Right cardiac atrium (tissue), 5 donors: ENCODE results near the gene C1S. TPM values are rescaled to one million over a fixed set of nuclear protein-coding genes. Genes with fewer than 3 reads are reported as not detected.

ENCODE experiments used
- ATAC-seq, 2 donors: fragments of 200-7000 bp; cut with Tn5 transposase; one replicate each; pipeline versions ENCODE4 v1.8.0 to v1.9.1; 2020; ENCODE audit warnings: moderate library complexity in 2 of 2, mild to moderate bottlenecking in 1 of 2
- DNase-seq, 3 donors: peaks; one replicate each; pipeline ENCODE4 v3.0.0-alpha.2; 2020
- H3K27ac ChIP-seq: one replicate; pipeline ENCODE4 v1.5.1; 2013; ENCODE audit warnings: mild to moderate bottlenecking, low read length, control low read depth, moderate library complexity
- H3K27me3 ChIP-seq: one replicate; pipeline ENCODE4 v1.6.1; 2013; ENCODE audit not compliant: control insufficient read depth, insufficient read depth
- H3K4me1 ChIP-seq: one replicate; pipeline ENCODE4 v1.6.1; 2013; ENCODE audit warnings: low read length; ENCODE audit not compliant: control insufficient read depth, insufficient read depth
- H3K4me3 ChIP-seq: one replicate; pipeline ENCODE4 v1.5.1; 2013; ENCODE audit warnings: low read length, control low read depth
- H3K9me3 ChIP-seq: one replicate; pipeline ENCODE4 v1.6.1; 2013; ENCODE audit warnings: low read length; ENCODE audit not compliant: control insufficient read depth
- WGBS: extraction: QIAGEN DNeasy Blood & Tissue Kit; methylation state at CpG from one replicate; pipeline ENCODE4 v1.1.7; 2013; 5-methylcytosine and 5-hydroxymethylcytosine counted together
- intact Hi-C, 4 donors: fragments of 100-400 bp; cut with DNase I; formaldehyde crosslinking; loops; one replicate each; pipeline versions ENCODE4 v1.11.0 to v1.14.0; 2022 to 2023
- polyA plus RNA-seq: library from polyadenylated mRNA; stranded (reverse); fragments of 200-250 nt; gene quantifications from one replicate; pipeline ENCODE4 v1.2.3, GENCODE V29; 2013
- total RNA-seq, 4 donors: library from RNA; stranded (reverse); fragmentation: NEBNext Ultra II Directional; extraction: Animal tissue kit (Norgen Biotek cat#: 25700); gene quantifications; one replicate each; pipeline ENCODE4 v1.2.1, GENCODE V29; 2021
- donor health status: healthy with polysubstance abuse.
- donor health status: DM: no; HTN: yes; CAD: no.
- donor health status: DM: no; HTN: no; CAD: no.
- donor health status: DM: no; HTN: yes; CAD: no; lungs with severe emphysema.
- donor health status: DM: yes; HTN: yes; CAD: no.

Gene C1S
- total and polyA plus RNA-seq, 5 donors = 126 to 288 (median 232) TPM

DNA sequence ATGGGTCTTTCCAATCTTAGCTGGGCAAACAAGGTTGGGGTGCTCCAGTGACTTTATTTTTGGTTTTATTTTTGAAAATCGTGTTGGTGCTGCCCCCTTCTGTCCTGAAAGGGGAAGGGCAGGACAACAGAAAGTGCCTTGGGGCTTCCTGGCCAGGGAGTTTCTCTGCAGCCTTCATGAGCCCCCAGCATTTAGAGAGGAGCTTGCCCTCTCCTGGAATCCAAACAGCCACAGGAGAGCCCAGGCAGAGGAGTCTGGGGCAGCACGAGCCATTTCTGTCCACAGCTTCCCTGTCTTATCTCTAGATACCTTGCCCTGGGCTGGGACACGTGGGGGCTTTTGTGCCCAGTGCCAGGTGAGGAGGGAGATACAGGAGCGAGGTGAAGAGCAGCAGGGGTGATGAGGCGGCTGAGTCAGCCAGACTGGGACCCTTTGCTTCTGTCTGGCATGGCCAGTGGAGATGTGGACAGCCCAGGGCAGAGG lies 52.9 kb downstream of the C1S start:
- DNase-seq (peak in 1 of 3 donors; percentile 31), ATAC-seq (peak in 1 of 2 donors; percentile 12)
- intact Hi-C loops = loop anchor here in 3 of 4 donors (5.0 to 10.0 kb wide), 3 partner anchors 51 to 169 kb away; partner anchors contain the start of genes C12orf57 (in 1 of the 3), C1S (in 1 of the 3) and RNU7-1 (in 1 of the 3)
- Histone ChIP-seq H3K27ac (no peak overlapping the region), H3K9me3 (no peaks in the 10 kb centered on the region), H3K4me1 (peaks cover 2% of the 10 kb centered on the region), H3K27me3 (no peaks in the 10 kb centered on the region), H3K4me3 (no peak overlapping the region)
- WGBS = 31% methylated on average over 5 of the region's 5 CpGs

DNA sequence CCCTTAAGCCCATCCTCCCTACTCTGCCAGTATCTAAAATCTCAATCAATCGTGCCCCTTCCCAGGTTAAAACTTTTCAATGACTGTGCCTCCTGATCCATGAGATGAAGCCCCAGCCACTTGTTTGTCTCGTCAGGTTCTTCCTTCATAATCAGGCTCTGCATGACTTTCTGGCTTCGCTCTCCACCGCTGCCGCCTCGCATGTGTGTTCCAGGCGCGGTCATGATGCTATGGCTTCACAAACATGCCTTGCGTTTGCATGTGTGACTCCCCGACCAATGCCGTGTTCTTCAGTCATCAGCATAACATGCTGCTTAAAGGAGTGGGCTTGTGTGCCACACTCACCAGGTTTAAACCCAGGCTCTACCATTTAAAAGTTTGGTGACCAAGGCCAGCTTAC lies 53.5 kb downstream of the C1S start:
- ATAC-seq = no peak
- Histone ChIP-seq H3K27ac (no peak overlapping the region), H3K4me3 (no peak overlapping the region), H3K4me1 (peaks cover 2% of the 10 kb centered on the region), H3K9me3 (no peaks in the 10 kb centered on the region), H3K27me3 (no peaks in the 10 kb centered on the region)
- WGBS = 88% methylated on average over 11 of the region's 11 CpGs
- intact Hi-C loops = loop anchor here in 3 of 4 donors (5.0 to 10.0 kb wide), 3 partner anchors 52 to 169 kb away; partner anchors contain the start of genes C12orf57 (in 1 of the 3), C1S (in 1 of the 3) and RNU7-1 (in 1 of the 3)
- DNase-seq = no peak

DNA sequence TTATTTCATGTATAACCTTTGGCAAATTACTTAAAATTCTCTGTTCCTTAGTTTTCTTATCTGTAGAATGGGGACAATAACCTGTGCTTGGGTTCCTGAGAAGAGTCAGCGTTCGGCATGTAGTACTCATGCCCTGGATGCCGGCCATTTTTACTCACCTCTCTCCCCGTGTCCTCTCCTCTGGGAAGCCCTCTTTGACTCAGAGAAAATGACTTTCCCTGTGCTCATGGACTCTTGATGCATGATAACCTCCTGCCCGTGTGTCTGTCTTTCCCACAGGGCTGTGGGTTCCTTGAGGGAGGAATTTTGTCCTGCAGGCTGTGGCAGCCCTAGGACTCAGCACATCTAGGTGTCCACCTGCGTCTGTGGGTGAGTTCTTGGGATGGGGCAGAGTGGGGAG lies 54.3 kb downstream of the C1S start:
- intact Hi-C loops = loop anchor here in 3 of 4 donors (5.0 to 10.0 kb wide), 3 partner anchors 53 to 170 kb away; partner anchors contain the start of genes C12orf57 (in 1 of the 3), C1S (in 1 of the 3) and RNU7-1 (in 1 of the 3)
- WGBS = 88% methylated on average over 6 of the region's 6 CpGs

DNA sequence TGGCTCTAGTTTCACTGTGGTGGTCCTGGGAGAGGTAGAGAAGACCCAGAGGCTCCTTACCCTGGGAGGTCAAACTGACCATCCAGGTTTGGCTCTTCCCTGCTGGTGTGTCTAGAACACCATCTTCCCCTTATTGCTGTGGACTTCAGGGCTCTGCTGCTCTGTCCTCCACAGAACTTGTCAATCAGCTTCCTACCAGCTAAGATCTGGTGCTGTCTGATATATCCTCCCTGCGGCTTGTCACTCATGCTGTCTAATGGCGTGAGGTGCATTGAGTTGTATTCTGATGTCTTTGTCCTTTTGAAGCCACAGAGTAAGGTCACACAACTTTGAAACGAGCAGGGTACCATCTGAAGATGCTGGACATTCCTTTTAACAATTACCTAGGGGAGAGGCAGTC lies 55.7 kb downstream of the C1S start:
- DNase-seq (no peak), ATAC-seq (no peak)
- Histone ChIP-seq H3K9me3 (no peaks in the 10 kb centered on the region), H3K4me3 (no peak overlapping the region), H3K27me3 (no peaks in the 10 kb centered on the region), H3K27ac (no peak overlapping the region), H3K4me1 (no peaks in the 10 kb centered on the region)
- intact Hi-C loops = loop anchor here in 1 of 4 donors (10.0 kb wide), 1 partner anchor 171 kb away; the partner anchor contains the start of genes C12orf57 and RNU7-1
- 85% methylated on average over 3 of the region's 3 CpGs for WGBS

More for the DNA sequence above, 54.3 kb downstream of the C1S start:
- Histone ChIP-seq H3K9me3 (no peaks in the 10 kb centered on the region), H3K4me3 (no peak overlapping the region), H3K27ac (no peak overlapping the region), H3K4me1 (no peaks in the 10 kb centered on the region), H3K27me3 (no peaks in the 10 kb centered on the region)
- ATAC-seq (no peak), DNase-seq (no peak)

DNA sequence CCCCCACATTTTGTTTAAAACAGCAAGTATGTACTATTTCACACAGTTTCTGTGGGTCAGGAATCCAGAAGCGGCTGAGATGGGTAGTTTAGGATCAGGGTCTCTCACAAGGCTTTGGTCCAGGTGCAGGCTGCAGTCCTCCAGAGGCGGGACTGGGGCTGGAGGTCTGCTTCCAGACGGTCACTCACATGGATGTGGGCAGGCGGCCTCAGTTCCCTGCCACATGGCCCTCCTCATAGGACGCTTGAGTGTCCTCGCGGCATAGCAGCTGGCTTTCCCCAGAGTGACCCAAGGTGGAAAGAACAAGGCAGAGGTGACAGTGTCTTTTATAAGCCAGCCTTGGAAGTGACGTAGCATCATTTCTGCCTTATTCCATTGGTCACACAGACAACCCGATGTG lies 56.4 kb downstream of the C1S start:
- ATAC-seq = no peak
- WGBS = 89% methylated on average over 9 of the region's 9 CpGs
- Histone ChIP-seq H3K9me3 (no peaks in the 10 kb centered on the region), H3K27me3 (no peaks in the 10 kb centered on the region), H3K4me1 (no peaks in the 10 kb centered on the region), H3K27ac (no peak overlapping the region), H3K4me3 (no peak overlapping the region)
- intact Hi-C loops = loop anchor here in 1 of 4 donors (10.0 kb wide), 1 partner anchor 172 kb away; the partner anchor contains the start of genes C12orf57 and RNU7-1
- no peak for DNase-seq

DNA sequence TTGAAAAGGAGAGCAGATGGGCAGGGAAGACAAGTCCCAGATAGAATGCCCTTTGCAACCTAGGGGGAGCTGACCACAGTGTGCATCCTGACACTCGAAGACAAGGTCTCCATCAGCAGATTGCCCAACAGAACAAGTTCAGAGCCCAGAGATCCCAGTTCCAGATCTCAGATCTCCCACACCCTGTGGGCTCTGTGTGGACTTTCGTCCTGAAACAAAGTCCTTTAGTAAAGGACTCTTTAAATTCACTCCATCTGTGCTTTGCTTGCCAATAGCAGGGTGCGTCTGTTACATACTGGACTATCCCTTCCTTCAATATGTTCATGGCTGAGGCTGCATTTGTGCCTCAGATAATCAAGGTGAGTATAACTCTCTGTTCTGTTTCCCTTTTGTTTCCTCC lies 57.2 kb downstream of the C1S start:
- WGBS = 88% methylated on average over 3 of the region's 3 CpGs
- H3K4me3 ChIP-seq = no peak overlapping the region
- intact Hi-C loops = loop anchor here in 1 of 4 donors (10.0 kb wide), 1 partner anchor 173 kb away; the partner anchor contains the start of genes C12orf57 and RNU7-1

DNA sequence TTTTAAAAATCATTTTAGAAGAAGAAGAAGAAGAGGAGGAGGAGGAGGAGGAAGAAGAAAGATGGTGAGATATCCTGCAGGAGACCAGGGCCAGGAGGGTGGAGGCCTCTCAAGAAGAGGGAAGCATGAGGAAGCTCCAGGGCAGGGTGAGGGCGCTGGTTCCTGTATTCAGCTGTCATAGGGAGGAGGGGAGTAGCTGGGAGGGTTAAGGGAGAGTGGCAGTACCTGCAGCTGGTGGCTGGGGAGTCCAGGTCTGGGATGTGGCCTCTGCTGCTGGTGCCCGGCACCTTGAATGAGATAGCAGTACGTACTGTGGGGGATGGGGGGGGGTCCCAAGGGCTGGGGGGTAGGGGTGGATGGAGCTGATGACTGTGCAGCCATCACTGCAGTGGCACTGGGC lies 58.4 kb downstream of the C1S start:
- 91% methylated on average over 3 of the region's 3 CpGs for WGBS
- H3K9me3 ChIP-seq = no peaks in the 10 kb centered on the region
- H3K27ac ChIP-seq = no peak overlapping the region
- no peaks in the 10 kb centered on the region for H3K27me3 ChIP-seq
- no peak overlapping the region for H3K4me3 ChIP-seq
- peak in 1 of 3 donors; percentile 38 for DNase-seq
- intact Hi-C loops = loop anchor here in 1 of 4 donors (10.0 kb wide), 1 partner anchor 174 kb away; the partner anchor contains the start of genes C12orf57 and RNU7-1
- ATAC-seq = no peak
- no peaks in the 10 kb centered on the region for H3K4me1 ChIP-seq

More for the DNA sequence above, 57.2 kb downstream of the C1S start:
- ATAC-seq (no peak), DNase-seq (no peak)
- Histone ChIP-seq H3K27ac (no peak overlapping the region), H3K27me3 (no peaks in the 10 kb centered on the region), H3K9me3 (no peaks in the 10 kb centered on the region), H3K4me1 (no peaks in the 10 kb centered on the region)

DNA sequence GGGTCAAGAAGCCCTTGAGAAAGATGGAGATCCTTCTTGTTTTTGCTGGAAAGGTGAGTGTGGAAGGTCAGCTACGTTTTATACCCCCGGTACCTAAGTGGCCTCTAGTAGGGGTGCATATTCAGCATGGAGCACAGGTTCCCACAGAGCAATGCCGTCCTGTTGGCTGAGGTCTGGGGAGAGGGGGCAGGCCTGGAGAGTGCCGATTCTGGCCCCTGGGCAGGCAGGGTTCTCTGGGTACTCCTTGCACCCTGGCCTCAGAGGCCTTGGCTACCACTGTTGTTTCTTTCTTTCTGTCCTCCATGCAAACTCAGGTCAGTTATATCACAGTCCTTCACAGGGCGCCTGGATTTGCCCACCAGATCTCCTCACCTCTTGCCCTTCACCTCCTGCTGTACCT lies 59.6 kb downstream of the C1S start:
- no peak for ATAC-seq
- WGBS = 91% methylated on average over 5 of the region's 5 CpGs
- no peak overlapping the region for H3K4me3 ChIP-seq

More for the DNA sequence above, 59.6 kb downstream of the C1S start:
- DNase-seq = peak in 1 of 3 donors; percentile 19
- Histone ChIP-seq H3K27ac (no peak overlapping the region), H3K4me1 (no peaks in the 10 kb centered on the region), H3K9me3 (no peaks in the 10 kb centered on the region), H3K27me3 (no peaks in the 10 kb centered on the region)
- intact Hi-C loops = no loop called here

Other genes with a start within 250 kb of the C1S start
- 10 to 100 TPM in 1 of 4 donors, 1 to 10 TPM in 3; 6.8 to 10.9 (median 8.3) TPM for gene GPR162, start 238.9 kb upstream of the C1S start, total RNA-seq
- 6.8 TPM for gene GPR162, start 238.9 kb upstream of the C1S start, polyA plus RNA-seq
- gene P3H3, start 232.3 kb upstream of the C1S start, total RNA-seq = 10 to 100 TPM; 15.8 to 25.6 (median 21.1) TPM
- 17.7 TPM for gene P3H3, start 232.3 kb upstream of the C1S start, polyA plus RNA-seq
- 1 to 10 TPM; 2.9 to 7.8 (median 4.0) TPM for gene GNB3, start 219.8 kb upstream of the C1S start, total RNA-seq
- 3.1 TPM for gene GNB3, start 219.8 kb upstream of the C1S start, polyA plus RNA-seq
- gene CDCA3, start 209.4 kb upstream of the C1S start, total RNA-seq = 1 to 10 TPM in 3 of 4 donors, not detected in 1; 1.2 to 1.8 (median 1.2) TPM
- gene CDCA3, start 209.4 kb upstream of the C1S start, polyA plus RNA-seq = 0.50 TPM
- gene USP5, start 208.6 kb upstream of the C1S start, total RNA-seq = 10 to 100 TPM; 59.2 to 74.6 (median 71.0) TPM
- gene USP5, start 208.6 kb upstream of the C1S start, polyA plus RNA-seq = 29.4 TPM
- gene TPI1, start 193.2 kb upstream of the C1S start, total RNA-seq = 100 to 1,000 TPM; 707 to 793 (median 721) TPM
- gene TPI1, start 193.2 kb upstream of the C1S start, polyA plus RNA-seq = 872 TPM
- 1 to 10 TPM; 2.5 to 4.2 (median 3.5) TPM for gene SPSB2, start 187.4 kb upstream of the C1S start, total RNA-seq
- 4.6 TPM for gene SPSB2, start 187.4 kb upstream of the C1S start, polyA plus RNA-seq
- gene LRRC23, start 155.9 kb upstream of the C1S start, total RNA-seq = 10 to 100 TPM; 11.4 to 13.9 (median 12.1) TPM
- 15.0 TPM for gene LRRC23, start 155.9 kb upstream of the C1S start, polyA plus RNA-seq
- 10 to 100 TPM; 29.6 to 42.1 (median 35.8) TPM for gene ENO2, start 146.1 kb upstream of the C1S start, total RNA-seq
- gene ENO2, start 146.1 kb upstream of the C1S start, polyA plus RNA-seq = 17.8 TPM
- gene ATN1, start 132.8 kb upstream of the C1S start, total RNA-seq = 10 to 100 TPM; 85.3 to 89.3 (median 88.6) TPM
- gene ATN1, start 132.8 kb upstream of the C1S start, polyA plus RNA-seq = 70.1 TPM
- gene RNU7-1, start 116.9 kb upstream of the C1S start, total RNA-seq = not detected
- gene RNU7-1, start 116.9 kb upstream of the C1S start, polyA plus RNA-seq = not detected
- gene C12orf57, start 116.7 kb upstream of the C1S start, total RNA-seq = 100 to 1,000 TPM; 262 to 339 (median 272) TPM
- gene C12orf57, start 116.7 kb upstream of the C1S start, polyA plus RNA-seq = 441 TPM
- gene PTPN6, start 109.4 kb upstream of the C1S start, total RNA-seq = 10 to 100 TPM in 2 of 4 donors, 1 to 10 TPM in 2; 7.7 to 12.1 (median 9.3) TPM
- 5.9 TPM for gene PTPN6, start 109.4 kb upstream of the C1S start, polyA plus RNA-seq
- gene PHB2, start 90.1 kb upstream of the C1S start, total RNA-seq = 100 to 1,000 TPM; 137 to 159 (median 142) TPM
- 127 TPM for gene PHB2, start 90.1 kb upstream of the C1S start, polyA plus RNA-seq
- gene EMG1, start 89.8 kb upstream of the C1S start, total RNA-seq = 10 to 100 TPM; 33.7 to 40.2 (median 38.1) TPM
- gene EMG1, start 89.8 kb upstream of the C1S start, polyA plus RNA-seq = 26.0 TPM
- gene LPCAT3, start 42.2 kb upstream of the C1S start, total RNA-seq = 10 to 100 TPM; 14.0 to 22.2 (median 19.2) TPM
- 17.8 TPM for gene LPCAT3, start 42.2 kb upstream of the C1S start, polyA plus RNA-seq
- gene C1R, start 31.7 kb downstream of the C1S start, total RNA-seq = 100 to 1,000 TPM; 245 to 447 (median 372) TPM
- 201 TPM for gene C1R, start 31.7 kb downstream of the C1S start, polyA plus RNA-seq
- 10 to 100 TPM; 17.6 to 29.6 (median 21.6) TPM for gene C1RL, start 48.5 kb downstream of the C1S start, total RNA-seq
- 16.7 TPM for gene C1RL, start 48.5 kb downstream of the C1S start, polyA plus RNA-seq
- 1 to 10 TPM in 1 of 4 donors, under 1 TPM in 2, not detected in 1; 0.47 to 1.7 (median 0.65) TPM for gene RBP5, start 68.2 kb downstream of the C1S start, total RNA-seq
- 0.77 TPM for gene RBP5, start 68.2 kb downstream of the C1S start, polyA plus RNA-seq
- 10 to 100 TPM in 3 of 4 donors, 1 to 10 TPM in 1; 7.0 to 11.1 (median 10.7) TPM for gene CLSTN3, start 69.7 kb downstream of the C1S start, total RNA-seq
- gene CLSTN3, start 69.7 kb downstream of the C1S start, polyA plus RNA-seq = 13.6 TPM
- 10 to 100 TPM; 23.5 to 35.2 (median 29.8) TPM for gene PEX5, start 129.0 kb downstream of the C1S start, total RNA-seq
- gene PEX5, start 129.0 kb downstream of the C1S start, polyA plus RNA-seq = 13.0 TPM
- gene ACSM4, start 243.4 kb downstream of the C1S start, total RNA-seq = not detected
- not detected for gene ACSM4, start 243.4 kb downstream of the C1S start, polyA plus RNA-seq